GM06990 (cell line): ENCODE measurements around the gene ERVMER34-1.
A peak's percentile ranks its signal among the peaks of the same experiment; 100 is the strongest.

Source experiments
- DNase-seq: peaks from one replicate; pipeline ENCODE4 v3.0.0-alpha.2; 2011; ENCODE audit not compliant: insufficient read length; ENCODE audit errors: extremely low read depth
- H3K27me3 ChIP-seq: replicated peaks from 2 replicates; pipeline ENCODE4 v1.6.0; 2011; ENCODE audit warnings: low read length; ENCODE audit not compliant: control insufficient read depth, insufficient read depth
- H3K36me3 ChIP-seq: 2 replicates; pipeline ENCODE4 v1.5.1; 2011; ENCODE audit warnings: low read length; ENCODE audit not compliant: control insufficient read depth, insufficient read depth
- H3K4me3 ChIP-seq: replicated peaks from 2 replicates; pipeline ENCODE4 v1.5.1; 2011; ENCODE audit warnings: low read depth, mild to moderate bottlenecking, control low read depth, low read length
- TF ChIP-seq, protein P1 (sequence below): IDR thresholded peaks from 2 replicates; pipeline ENCODE4 v1.5.1; 2011; ENCODE audit warnings: low read length, control low read depth, mild to moderate bottlenecking, inconsistent platforms; ENCODE audit not compliant: insufficient read depth, poor library complexity, severe bottlenecking

ERVMER34-1 gene

DNA sequence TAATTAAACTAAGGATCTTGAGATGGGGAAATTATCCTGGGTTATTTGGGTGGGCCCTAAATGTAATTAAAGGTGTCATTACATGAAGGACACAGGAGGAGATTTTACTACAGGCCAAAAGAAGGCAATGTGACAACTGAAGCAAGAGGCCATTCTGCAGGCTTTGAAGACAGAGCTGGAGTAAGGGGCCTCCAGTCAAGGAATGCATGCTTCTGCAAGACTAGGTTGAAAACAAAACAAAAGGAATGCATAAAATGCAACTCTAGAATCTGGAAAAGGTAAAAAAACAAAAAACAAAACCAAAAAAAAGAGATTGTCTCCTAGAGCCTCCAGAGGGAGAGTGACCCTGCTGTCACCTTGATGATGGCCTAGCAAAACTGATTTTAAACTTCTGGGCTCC is 21.6 kb downstream of the ERVMER34-1 start:
- TF ChIP-seq, protein P1, sequence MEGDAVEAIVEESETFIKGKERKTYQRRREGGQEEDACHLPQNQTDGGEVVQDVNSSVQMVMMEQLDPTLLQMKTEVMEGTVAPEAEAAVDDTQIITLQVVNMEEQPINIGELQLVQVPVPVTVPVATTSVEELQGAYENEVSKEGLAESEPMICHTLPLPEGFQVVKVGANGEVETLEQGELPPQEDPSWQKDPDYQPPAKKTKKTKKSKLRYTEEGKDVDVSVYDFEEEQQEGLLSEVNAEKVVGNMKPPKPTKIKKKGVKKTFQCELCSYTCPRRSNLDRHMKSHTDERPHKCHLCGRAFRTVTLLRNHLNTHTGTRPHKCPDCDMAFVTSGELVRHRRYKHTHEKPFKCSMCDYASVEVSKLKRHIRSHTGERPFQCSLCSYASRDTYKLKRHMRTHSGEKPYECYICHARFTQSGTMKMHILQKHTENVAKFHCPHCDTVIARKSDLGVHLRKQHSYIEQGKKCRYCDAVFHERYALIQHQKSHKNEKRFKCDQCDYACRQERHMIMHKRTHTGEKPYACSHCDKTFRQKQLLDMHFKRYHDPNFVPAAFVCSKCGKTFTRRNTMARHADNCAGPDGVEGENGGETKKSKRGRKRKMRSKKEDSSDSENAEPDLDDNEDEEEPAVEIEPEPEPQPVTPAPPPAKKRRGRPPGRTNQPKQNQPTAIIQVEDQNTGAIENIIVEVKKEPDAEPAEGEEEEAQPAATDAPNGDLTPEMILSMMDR: no peak
- no peaks in the 10 kb centered on the region for H3K27me3 ChIP-seq
- H3K36me3 ChIP-seq: no peaks in the 10 kb centered on the region
- no peak overlapping the region for H3K4me3 ChIP-seq
- DNase-seq: no peak

DNA sequence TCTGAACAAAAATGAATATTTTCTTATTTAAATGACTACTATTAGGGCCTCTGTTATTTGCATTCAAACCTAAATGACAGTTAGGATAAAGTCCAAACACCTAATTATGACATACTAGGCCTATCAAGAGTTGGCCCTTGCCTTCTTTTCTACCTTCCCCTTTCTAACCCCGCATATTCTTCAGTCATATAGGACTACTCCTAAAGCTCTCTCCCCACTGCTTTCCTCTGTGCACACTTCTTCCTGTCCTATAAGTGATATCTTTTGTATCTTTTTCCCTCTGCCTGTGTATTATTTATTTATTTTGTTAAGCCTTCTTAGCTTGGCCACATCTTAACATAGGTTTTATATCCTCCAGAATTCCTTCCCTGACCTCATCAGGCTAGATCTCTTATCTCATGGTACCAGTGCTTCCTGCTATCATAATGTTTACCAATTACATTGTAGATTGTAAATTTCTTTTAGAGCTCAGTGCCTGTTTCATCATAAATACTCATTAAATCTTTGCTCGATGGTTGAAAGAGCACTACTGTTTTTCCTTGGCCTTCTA is 22.5 kb downstream of the ERVMER34-1 start:
- TF ChIP-seq, protein P1: no peak
- DNase-seq: no peak
- Histone ChIP-seq H3K36me3 (no peaks in the 10 kb centered on the region), H3K4me3 (no peak overlapping the region), H3K27me3 (no peaks in the 10 kb centered on the region)

DNA sequence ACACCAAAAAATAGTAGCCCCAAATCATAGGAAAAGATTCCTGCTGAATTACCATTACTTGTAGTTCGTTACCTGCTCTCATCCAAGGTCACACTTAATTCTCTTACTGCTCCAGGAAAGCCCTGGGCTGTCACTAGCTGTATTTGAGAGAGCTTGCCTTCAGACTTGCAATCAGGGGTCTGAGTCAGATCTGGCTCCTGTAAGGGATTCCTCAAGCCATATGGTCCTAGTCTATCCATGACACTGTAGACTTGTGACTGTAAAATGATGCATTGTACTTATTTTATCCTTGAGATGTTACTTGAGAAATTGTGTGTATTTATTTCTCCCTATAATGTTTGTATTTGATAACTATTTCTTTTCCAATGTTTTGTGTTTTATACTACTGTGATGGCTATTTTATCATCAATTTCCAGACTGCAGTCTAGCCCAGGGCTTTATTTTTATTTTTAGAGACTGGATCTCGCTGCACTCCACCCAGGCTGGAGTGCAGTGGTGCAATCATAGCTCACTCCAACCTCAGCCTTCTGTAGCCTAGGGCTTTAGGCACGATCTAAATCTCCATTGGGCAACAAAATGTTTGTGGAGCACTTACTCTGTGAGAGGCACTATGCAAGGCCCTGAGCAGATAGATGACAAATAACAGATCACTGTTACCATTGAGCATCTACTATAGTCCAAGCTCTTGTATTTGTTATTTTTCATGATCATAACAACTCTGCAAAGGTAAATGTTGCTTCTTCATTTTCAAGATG is 24.2 kb downstream of the ERVMER34-1 start:
- DNase-seq: no peak
- TF ChIP-seq, protein P1: no peak
- Histone ChIP-seq H3K4me3 (no peak overlapping the region), H3K36me3 (no peaks in the 10 kb centered on the region), H3K27me3 (no peaks in the 10 kb centered on the region)

DNA sequence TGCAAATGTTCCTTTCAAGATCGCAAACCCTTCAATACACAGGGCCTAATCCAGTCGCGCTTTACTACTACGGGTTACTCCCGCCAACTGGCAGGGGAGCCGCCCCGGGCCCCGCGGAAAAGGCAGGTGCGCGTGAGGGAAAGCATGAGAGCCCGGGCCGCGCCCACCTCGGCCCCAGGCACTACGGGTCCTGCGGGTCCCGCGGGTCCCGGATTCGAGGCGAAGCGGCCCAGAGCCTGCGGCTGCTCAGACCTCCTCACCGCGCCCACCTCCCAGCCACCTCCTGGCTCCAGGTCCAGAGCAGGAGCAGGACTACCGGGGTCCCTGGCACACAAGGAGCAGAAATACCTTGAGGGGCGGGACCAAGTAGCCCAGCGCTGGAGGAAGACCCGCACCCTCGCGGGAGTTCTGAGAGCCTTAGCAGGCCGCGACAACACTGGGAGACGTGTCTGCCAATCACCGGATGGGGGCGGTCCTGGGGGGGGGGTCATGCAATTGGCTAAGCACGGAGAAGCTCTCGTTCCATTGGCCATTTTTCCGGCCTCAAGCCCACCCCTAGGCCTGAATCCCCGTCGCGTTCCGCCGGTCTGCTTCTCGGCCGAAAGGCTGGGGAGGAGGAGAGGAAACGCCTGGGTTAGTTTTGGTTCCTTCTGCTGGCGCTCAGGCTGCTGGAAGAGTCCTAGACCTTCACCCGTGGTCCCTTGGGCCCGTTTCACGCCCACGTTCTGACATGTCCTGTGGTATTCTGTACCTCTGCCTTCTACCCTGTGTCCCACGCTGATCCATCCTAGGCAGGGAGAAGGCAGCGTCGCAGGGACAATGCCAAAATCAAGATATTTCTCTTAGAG is 29.0 kb downstream of the ERVMER34-1 start:
- no peaks in the 10 kb centered on the region for H3K27me3 ChIP-seq
- H3K4me3 ChIP-seq: peak overlapping the region; percentile 83
- peak; percentile 94 for DNase-seq
- TF ChIP-seq, protein P1: no peak
- H3K36me3 ChIP-seq: no peaks in the 10 kb centered on the region; the same call in 1 of the 2 replicates

DNA sequence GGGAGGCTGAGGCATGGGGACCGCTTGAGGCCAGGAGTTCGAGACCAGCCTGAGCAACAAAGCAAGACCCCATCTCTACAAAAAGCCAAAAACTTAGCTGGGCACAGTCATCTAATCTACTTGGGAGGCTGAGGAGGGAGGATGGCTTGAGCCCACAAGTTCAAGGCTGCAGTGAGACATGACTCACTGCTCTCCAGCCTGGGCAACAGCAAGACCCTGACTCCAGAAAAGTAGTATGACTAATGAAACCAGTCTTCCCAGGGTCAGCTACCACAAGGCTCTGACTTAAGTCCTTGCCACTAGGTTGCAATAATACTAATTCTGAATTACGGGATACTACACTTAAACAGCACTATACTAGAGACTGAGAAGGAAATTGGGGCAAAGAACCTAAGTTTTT is 33.1 kb downstream of the ERVMER34-1 start:
- H3K27me3 ChIP-seq: no peaks in the 10 kb centered on the region
- TF ChIP-seq, protein P1: no peak
- no peak overlapping the region for H3K4me3 ChIP-seq
- DNase-seq: no peak
- peaks cover 10% of the 10 kb centered on the region for H3K36me3 ChIP-seq
